ENCODE data around the gene ACBD4.
A peak's percentile ranks its signal among the peaks of the same experiment; 100 is the strongest.

ACBD4 gene

DNA sequence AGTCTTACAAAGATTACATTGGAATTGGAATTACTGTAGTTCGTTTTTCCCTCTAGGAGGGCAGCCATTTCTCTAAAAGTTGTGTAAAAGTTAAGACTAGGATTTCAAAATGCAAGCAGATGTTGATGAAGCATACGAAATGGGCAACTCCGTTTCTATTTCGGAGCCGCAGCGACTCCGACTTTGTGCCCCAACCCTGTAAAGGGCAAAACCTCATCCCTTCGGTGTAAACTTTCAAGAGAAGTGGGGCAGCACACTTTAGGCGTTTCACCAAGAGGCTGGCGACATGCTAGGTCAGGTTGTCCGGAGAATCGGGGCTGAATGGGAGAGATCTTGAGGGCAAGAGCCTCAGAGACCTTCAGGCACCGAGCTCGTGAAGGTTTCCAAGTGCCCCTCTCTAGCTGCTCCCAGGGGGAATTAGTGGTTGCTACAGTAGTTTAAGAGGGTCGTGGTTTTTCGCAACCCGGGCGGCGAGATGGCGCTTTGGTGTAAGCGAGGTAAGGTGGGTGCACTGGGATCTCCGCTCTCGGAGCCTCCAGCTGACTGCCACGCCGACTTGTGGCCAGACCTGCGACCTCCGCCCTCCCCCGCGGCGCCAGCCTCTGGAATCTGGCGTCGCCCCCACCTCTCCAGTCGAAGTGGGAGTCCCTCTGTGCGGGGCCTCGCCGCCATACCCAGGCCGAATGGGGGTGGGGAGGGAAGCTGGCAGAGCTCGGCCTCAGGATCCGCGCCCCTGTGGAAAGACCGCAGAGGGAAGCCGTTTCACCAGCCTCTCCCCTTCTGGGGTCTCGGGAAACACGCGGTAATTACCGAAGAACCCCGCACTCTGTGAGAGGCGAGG is 25.2 kb downstream of the ACBD4 start:
- Histone ChIP-seq H3K36me3 (replicated peaks in 1 of 2; ENCODE audit: control insufficient read depth in 2 of 2, insufficient read depth in 2 of 2, low read length in 2 of 2) (peaks cover 2 to 15% of the 10 kb centered on the region in 2 donors), H3K79me1 (ENCODE audit: low read depth, low read length) (no peaks in the 10 kb centered on the region), H3K9me3 (replicated peaks in 1 of 2; ENCODE audit: control insufficient read depth in 2 of 2, insufficient read depth in 1 of 2, low read depth in 1 of 2, low read length in 2 of 2) (no peaks in the 10 kb centered on the region), H3K9ac (ENCODE audit: low read depth, low read length, poor library complexity) (peak overlapping the region; percentile 96), H4K91ac (ENCODE audit: low read depth, low read length, poor library complexity) (peak overlapping the region; percentile 79), H2AK5ac (ENCODE audit: low read depth, low read length) (peak overlapping the region; percentile 97), H3K27ac (replicated peaks; ENCODE audit: low read length) (peak overlapping the region; percentile 95), H3K4me3 (ENCODE audit: low read length in 2 of 2) (peak overlapping the region; percentile 91), H2BK120ac (ENCODE audit: low read depth, low read length) (peak overlapping the region; percentile 97), H3K18ac (ENCODE audit: low read length) (peak overlapping the region; percentile 100), H2BK5ac (ENCODE audit: low read length) (peak overlapping the region; percentile 100), H4K8ac (ENCODE audit: low read depth, low read length) (peak overlapping the region; percentile 90), H2AFZ (ENCODE audit: low read length) (peak overlapping the region; percentile 74), H3K14ac (ENCODE audit: low read length) (peak overlapping the region; percentile 26), H3K4me1 (ENCODE audit: control insufficient read depth in 2 of 2, insufficient read depth in 1 of 2, low read depth in 1 of 2, low read length in 2 of 2) (peaks cover 10 to 11% of the 10 kb centered on the region in 2 donors), H3K27me3 (ENCODE audit: control insufficient read depth in 3 of 3, insufficient read depth in 3 of 3, low read depth in 1 of 3, low read length in 3 of 3) (no peaks in the 10 kb centered on the region), H3K23ac (ENCODE audit: low read depth, low read length, poor library complexity) (peak overlapping the region; percentile 97), H2BK15ac (ENCODE audit: low read length) (peak overlapping the region; percentile 75), H3K4ac (ENCODE audit: low read length) (peak overlapping the region; percentile 97), H2BK12ac (ENCODE audit: low read length) (no peak overlapping the region), H3K4me2 (ENCODE audit: insufficient read depth, low read length, poor library complexity, severe bottlenecking) (peak overlapping the region; percentile 51)
- WGBS, 2 donors (ENCODE audit: extremely low coverage in 2 of 2, insufficient read length in 2 of 2, insufficient replicate concordance in 1 of 2) = no CpG with 5 or more reads among the region's 48 CpGs
- DNase-seq (ENCODE audit: low spot score) = peak; percentile 85

DNA sequence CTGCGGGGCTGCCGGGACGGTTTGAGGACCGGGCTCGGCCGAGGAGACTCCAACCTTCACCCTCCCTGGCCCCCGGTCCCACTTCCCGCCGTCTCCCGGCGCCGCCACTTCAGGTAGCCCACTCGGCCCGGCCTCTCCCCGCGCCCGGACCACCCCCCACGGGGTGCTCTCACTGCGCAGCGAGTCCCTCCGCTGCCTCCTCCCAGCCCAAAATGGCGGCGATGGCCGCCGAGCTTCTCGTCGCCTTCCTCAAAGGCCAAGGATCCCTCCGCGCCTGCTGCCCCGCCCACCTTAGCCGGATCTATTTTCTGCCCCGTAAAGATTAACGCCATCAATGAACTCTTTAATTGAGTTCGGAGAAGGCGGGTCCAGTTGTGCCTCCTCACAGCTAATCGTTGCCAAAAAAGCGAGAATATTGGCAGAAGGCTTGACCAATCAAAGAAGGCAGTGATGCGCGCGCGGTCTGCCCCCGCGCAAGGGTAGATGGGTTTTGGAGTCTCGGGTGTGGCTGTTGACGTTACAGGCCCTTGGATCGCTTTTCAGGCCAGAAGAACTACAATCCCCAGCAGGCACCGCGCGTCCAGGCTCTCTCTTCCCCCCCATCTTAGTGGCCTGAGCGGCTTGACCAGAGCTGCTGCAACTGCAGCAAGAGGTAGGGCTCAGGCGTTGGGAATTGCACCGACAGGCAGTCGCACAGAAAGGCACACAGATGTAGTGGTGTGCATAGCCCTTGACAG is 26.0 kb downstream of the ACBD4 start, which contains the start of gene HEXIM2:
TSS of gene HEXIM2 (plus strand) at position 588 of the 737 bp plus-strand sequence. CDS start 919 bp downstream, outside the sequence.
- H2BK15ac ChIP-seq (ENCODE audit: low read length) = peak within 1 kb of the TSS; percentile 87
- peak within 1 kb of the TSS; percentile 100 for H2BK5ac ChIP-seq (ENCODE audit: low read length)
- H3K79me1 ChIP-seq (ENCODE audit: low read depth, low read length) = no peaks in the 10 kb centered on the region
- H3K23ac ChIP-seq (ENCODE audit: low read depth, low read length, poor library complexity) = peak within 1 kb of the TSS; percentile 97
- H3K9me3 ChIP-seq (replicated peaks in 1 of 2; ENCODE audit: control insufficient read depth in 2 of 2, insufficient read depth in 1 of 2, low read depth in 1 of 2, low read length in 2 of 2) = no peaks in the 10 kb centered on the region
- H3K18ac ChIP-seq (ENCODE audit: low read length) = peak within 1 kb of the TSS; percentile 100
- peak within 1 kb of the TSS; percentile 97 for H2BK120ac ChIP-seq (ENCODE audit: low read depth, low read length)
- H2AFZ ChIP-seq (ENCODE audit: low read length) = peak within 1 kb of the TSS; percentile 74
- H4K91ac ChIP-seq (ENCODE audit: low read depth, low read length, poor library complexity) = peak within 1 kb of the TSS; percentile 85
- peak within 1 kb of the TSS; percentile 97 for H3K4ac ChIP-seq (ENCODE audit: low read length)
- peaks cover 10 to 11% of the 10 kb centered on the region in 2 donors for H3K4me1 ChIP-seq (ENCODE audit: control insufficient read depth in 2 of 2, insufficient read depth in 1 of 2, low read depth in 1 of 2, low read length in 2 of 2)
- H3K9ac ChIP-seq (ENCODE audit: low read depth, low read length, poor library complexity) = peak within 1 kb of the TSS; percentile 96
- H2AK5ac ChIP-seq (ENCODE audit: low read depth, low read length) = peak within 1 kb of the TSS; percentile 97
- no peaks in the 10 kb centered on the region for H3K27me3 ChIP-seq (ENCODE audit: control insufficient read depth in 3 of 3, insufficient read depth in 3 of 3, low read depth in 1 of 3, low read length in 3 of 3)
- H3K4me2 ChIP-seq (ENCODE audit: insufficient read depth, low read length, poor library complexity, severe bottlenecking) = peak within 1 kb of the TSS; percentile 65
- peaks cover 2 to 15% of the 10 kb centered on the region in 2 donors for H3K36me3 ChIP-seq (replicated peaks in 1 of 2; ENCODE audit: control insufficient read depth in 2 of 2, insufficient read depth in 2 of 2, low read length in 2 of 2)
- peak; percentile 100 for DNase-seq (ENCODE audit: low spot score)
- peak within 1 kb of the TSS; percentile 91 for H3K4me3 ChIP-seq (ENCODE audit: low read length in 2 of 2)
- WGBS, 2 donors (ENCODE audit: extremely low coverage in 2 of 2, insufficient read length in 2 of 2, insufficient replicate concordance in 1 of 2) = no CpG with 5 or more reads among the region's 53 CpGs
- peak within 1 kb of the TSS; percentile 90 for H4K8ac ChIP-seq (ENCODE audit: low read depth, low read length)
- H3K14ac ChIP-seq (ENCODE audit: low read length) = peak within 1 kb of the TSS; percentile 26
- H2BK12ac ChIP-seq (ENCODE audit: low read length) = peak within 1 kb of the TSS; percentile 18
- peak within 1 kb of the TSS; percentile 95 for H3K27ac ChIP-seq (replicated peaks; ENCODE audit: low read length)

DNA sequence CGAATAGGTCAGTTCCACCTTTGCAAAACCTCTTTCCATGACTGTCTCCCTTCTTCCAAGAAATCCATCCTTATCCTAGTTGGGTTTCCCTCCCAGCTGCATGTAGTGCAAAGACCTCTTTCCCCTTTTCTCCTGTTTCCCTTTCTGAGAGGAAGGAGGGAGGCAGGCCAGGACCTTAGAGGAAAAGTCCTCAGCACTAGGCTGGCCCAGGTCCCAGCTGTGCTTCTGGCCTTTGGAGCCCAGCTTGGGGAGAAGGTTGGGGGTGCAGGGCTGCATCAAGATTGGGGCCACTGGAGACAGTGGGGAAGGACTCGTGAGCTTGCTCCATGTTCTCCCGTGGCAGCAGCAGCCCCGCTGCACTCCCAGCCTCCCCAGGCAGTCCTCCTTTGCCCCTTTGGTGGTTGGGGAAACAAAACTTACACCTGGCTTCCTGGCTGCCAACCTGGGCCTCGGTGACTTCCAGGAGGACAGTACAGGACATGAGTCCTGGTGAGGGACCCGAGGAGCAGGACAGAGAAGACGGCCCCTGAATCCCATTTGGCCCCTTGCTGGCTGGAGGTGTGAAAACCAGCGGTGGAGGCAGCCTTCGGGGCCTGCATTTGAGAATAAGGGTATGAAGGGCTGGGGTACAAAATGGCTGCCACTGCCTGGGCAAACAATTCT is 26.7 kb downstream of the ACBD4 start:
- Histone ChIP-seq H2BK12ac (ENCODE audit: low read length) (peak overlapping the region; percentile 18), H3K4me2 (ENCODE audit: insufficient read depth, low read length, poor library complexity, severe bottlenecking) (peak overlapping the region; percentile 65), H3K4me1 (ENCODE audit: control insufficient read depth in 2 of 2, insufficient read depth in 1 of 2, low read depth in 1 of 2, low read length in 2 of 2) (peaks cover 10 to 11% of the 10 kb centered on the region in 2 donors), H4K91ac (ENCODE audit: low read depth, low read length, poor library complexity) (peak overlapping the region; percentile 85), H2BK120ac (ENCODE audit: low read depth, low read length) (peak overlapping the region; percentile 65), H2BK15ac (ENCODE audit: low read length) (peak overlapping the region; percentile 87), H3K4ac (ENCODE audit: low read length) (peak overlapping the region; percentile 96), H2AK5ac (ENCODE audit: low read depth, low read length) (peak overlapping the region; percentile 87), H3K27me3 (ENCODE audit: control insufficient read depth in 3 of 3, insufficient read depth in 3 of 3, low read depth in 1 of 3, low read length in 3 of 3) (no peaks in the 10 kb centered on the region), H2BK5ac (ENCODE audit: low read length) (peak overlapping the region; percentile 26), H3K9ac (ENCODE audit: low read depth, low read length, poor library complexity) (peak overlapping the region; percentile 73), H3K4me3 (ENCODE audit: low read length in 2 of 2) (peak overlapping the region; percentile 46 to 68), H3K23ac (ENCODE audit: low read depth, low read length, poor library complexity) (peak overlapping the region; percentile 81), H3K79me1 (ENCODE audit: low read depth, low read length) (no peaks in the 10 kb centered on the region), H3K14ac (ENCODE audit: low read length) (no peak overlapping the region), H3K27ac (replicated peaks; ENCODE audit: low read length) (peak overlapping the region; percentile 68), H2AFZ (ENCODE audit: low read length) (peak overlapping the region; percentile 32), H3K18ac (ENCODE audit: low read length) (peak overlapping the region; percentile 94), H3K9me3 (replicated peaks in 1 of 2; ENCODE audit: control insufficient read depth in 2 of 2, insufficient read depth in 1 of 2, low read depth in 1 of 2, low read length in 2 of 2) (no peaks in the 10 kb centered on the region), H4K8ac (ENCODE audit: low read depth, low read length) (no peak overlapping the region), H3K36me3 (replicated peaks in 1 of 2; ENCODE audit: control insufficient read depth in 2 of 2, insufficient read depth in 2 of 2, low read length in 2 of 2) (peaks cover 2 to 15% of the 10 kb centered on the region in 2 donors)
- no CpG with 5 or more reads among the region's 9 CpGs for WGBS, 2 donors (ENCODE audit: extremely low coverage in 2 of 2, insufficient read length in 2 of 2, insufficient replicate concordance in 1 of 2)
- no peak for DNase-seq (ENCODE audit: low spot score)
